DOHH2 (cell line): ENCODE measurements around the gene P3H4.

ENCODE experiments used
- CTCF ChIP-seq: fragments of 200-600 bp; sonication (generic); IDR thresholded peaks from one replicate; pipeline ENCODE4 v1.5.1; 2014; ENCODE audit warnings: antibody characterized with exemption, mild to moderate bottlenecking, low read depth, low read length; ENCODE audit not compliant: poor library complexity, severe bottlenecking
- EZH2phosphoT487 ChIP-seq: fragments of 200-600 bp; sonication (generic); IDR thresholded peaks from 2 replicates; pipeline ENCODE4 v1.6.1; 2017; ENCODE audit warnings: borderline replicate concordance, mild to moderate bottlenecking, antibody characterized with exemption, low read length, moderate library complexity, mixed read lengths

- TF ChIP-seq EZH2phosphoT487 (no peak), CTCF (no peak)
Observed at GRCh38 chr17:41779954-41780353, 31.8 kb downstream of the P3H4 start.
